PC-3 (cell line): ENCODE measurements around the gene CLASP2.

Experiments
- CTCF ChIP-seq: fragments of 300-600 bp; sonication (generic); conservative IDR thresholded peaks from 2 replicates; pipeline ENCODE4 v1.5.1; 2017; ENCODE audit warnings: antibody characterized with exemption, low read depth, mild to moderate bottlenecking, low read length
- EZH2phosphoT487 ChIP-seq: fragments of 300-600 bp; sonication (generic); IDR thresholded peaks from 2 replicates; pipeline ENCODE4 v1.6.1; 2018; ENCODE audit warnings: mild to moderate bottlenecking, antibody characterized with exemption, low read length, borderline replicate concordance

GRCh38 chr3:33490641-33491241 lies 227.3 kb downstream of the CLASP2 start:
- TF ChIP-seq CTCF (no peak), EZH2phosphoT487 (no peak)
